GM19239 (cell line): ENCODE data around the gene CHMP6.

Experiments used
- DNase-seq: peaks from one replicate; pipeline ENCODE4 v3.0.0; 2011; ENCODE audit warnings: low spot score; ENCODE audit not compliant: insufficient read length
- FAIRE-seq: peaks from 2 replicates; lab custom pipeline; 2011; peaks lifted over from hg19 to GRCh38; lab: Jason Lieb, UNC

The CHMP6 gene

GRCh38 chr17:80970044-80970761 lies 21.4 kb upstream of the CHMP6 start:
- FAIRE-seq = no peak
- peak; percentile 81 for DNase-seq

GRCh38 chr17:80970762-80971703 lies 20.6 kb upstream of the CHMP6 start:
- FAIRE-seq (no peak), DNase-seq (no peak)

GRCh38 chr17:80971704-80972304 lies 19.8 kb upstream of the CHMP6 start:
- no peak for FAIRE-seq
- no peak for DNase-seq

- no peak for FAIRE-seq
- no peak for DNase-seq
These were observed 14.9 kb upstream of the CHMP6 start for GRCh38 chr17:80976701-80977100.

- DNase-seq (no peak), FAIRE-seq (no peak)
These were observed 14.5 kb upstream of the CHMP6 start for GRCh38 chr17:80977172-80977571.

GRCh38 chr17:80978499-80979497 lies 12.8 kb upstream of the CHMP6 start:
- FAIRE-seq = no peak
- DNase-seq = no peak

- no peak for FAIRE-seq
- no peak for DNase-seq
These were observed 11.9 kb upstream of the CHMP6 start for GRCh38 chr17:80979547-80980378.

GRCh38 chr17:80980397-80981061 lies 11.1 kb upstream of the CHMP6 start:
- DNase-seq (no peak), FAIRE-seq (no peak)

GRCh38 chr17:80981062-80981902 lies 10.4 kb upstream of the CHMP6 start:
- FAIRE-seq (no peak), DNase-seq (no peak)

- DNase-seq (no peak), FAIRE-seq (no peak)
These were observed 9.7 kb upstream of the CHMP6 start for GRCh38 chr17:80981929-80982425.

- no peak for DNase-seq
- no peak for FAIRE-seq
These were observed 9.1 kb upstream of the CHMP6 start for GRCh38 chr17:80982426-80982974.

GRCh38 chr17:80983545-80983944 lies 8.1 kb upstream of the CHMP6 start:
- DNase-seq (no peak), FAIRE-seq (no peak)

GRCh38 chr17:80984749-80985148 lies 6.9 kb upstream of the CHMP6 start:
- no peak for FAIRE-seq
- no peak for DNase-seq

GRCh38 chr17:80986046-80986445 lies 5.6 kb upstream of the CHMP6 start:
- DNase-seq = no peak
- no peak for FAIRE-seq

- DNase-seq = no peak
- FAIRE-seq = no peak
These were observed 4.7 kb upstream of the CHMP6 start for GRCh38 chr17:80986816-80987475.

- DNase-seq (no peak), FAIRE-seq (no peak)
These were observed 3.6 kb upstream of the CHMP6 start for GRCh38 chr17:80987941-80988461.
